OCI-LY1 (cell line): ENCODE results near the gene ARMC3.

Experiments used
- EZH2 ChIP-seq: fragments of 200-600 bp; sonication (generic), shearing (Covaris generic); IDR thresholded peaks from 2 replicates; pipeline ENCODE4 v1.8.0; 2017; ENCODE audit warnings: borderline replicate concordance, mixed run types, mild to moderate bottlenecking, antibody characterized with exemption, low read length, moderate library complexity, mixed read lengths
- TF ChIP-seq, protein P1 (sequence below): fragments of 200-600 bp; sonication (generic), shearing (Covaris generic); IDR thresholded peaks from 2 replicates; pipeline ENCODE4 v1.5.1; 2017; ENCODE audit warnings: mild to moderate bottlenecking, antibody characterized with exemption, low read length, moderate library complexity, mixed read lengths

- TF ChIP-seq, protein P1, sequence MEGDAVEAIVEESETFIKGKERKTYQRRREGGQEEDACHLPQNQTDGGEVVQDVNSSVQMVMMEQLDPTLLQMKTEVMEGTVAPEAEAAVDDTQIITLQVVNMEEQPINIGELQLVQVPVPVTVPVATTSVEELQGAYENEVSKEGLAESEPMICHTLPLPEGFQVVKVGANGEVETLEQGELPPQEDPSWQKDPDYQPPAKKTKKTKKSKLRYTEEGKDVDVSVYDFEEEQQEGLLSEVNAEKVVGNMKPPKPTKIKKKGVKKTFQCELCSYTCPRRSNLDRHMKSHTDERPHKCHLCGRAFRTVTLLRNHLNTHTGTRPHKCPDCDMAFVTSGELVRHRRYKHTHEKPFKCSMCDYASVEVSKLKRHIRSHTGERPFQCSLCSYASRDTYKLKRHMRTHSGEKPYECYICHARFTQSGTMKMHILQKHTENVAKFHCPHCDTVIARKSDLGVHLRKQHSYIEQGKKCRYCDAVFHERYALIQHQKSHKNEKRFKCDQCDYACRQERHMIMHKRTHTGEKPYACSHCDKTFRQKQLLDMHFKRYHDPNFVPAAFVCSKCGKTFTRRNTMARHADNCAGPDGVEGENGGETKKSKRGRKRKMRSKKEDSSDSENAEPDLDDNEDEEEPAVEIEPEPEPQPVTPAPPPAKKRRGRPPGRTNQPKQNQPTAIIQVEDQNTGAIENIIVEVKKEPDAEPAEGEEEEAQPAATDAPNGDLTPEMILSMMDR: no peak
- TF ChIP-seq EZH2: no peak
These were observed 27.1 kb downstream of the ARMC3 start for GRCh38 chr10:22954970-22955369.
